GM12873 (cell line): ENCODE measurements around the gene PPP1R9A.

Experiments used
- TF ChIP-seq, protein P1 (sequence below): IDR thresholded peaks from 2 replicates; pipeline ENCODE4 v1.5.1; 2012; ENCODE audit warnings: low read depth, mild to moderate bottlenecking, moderate library complexity, low read length, control low read depth; ENCODE audit not compliant: insufficient read depth; ENCODE audit errors: missing control alignments

The PPP1R9A gene

DNA sequence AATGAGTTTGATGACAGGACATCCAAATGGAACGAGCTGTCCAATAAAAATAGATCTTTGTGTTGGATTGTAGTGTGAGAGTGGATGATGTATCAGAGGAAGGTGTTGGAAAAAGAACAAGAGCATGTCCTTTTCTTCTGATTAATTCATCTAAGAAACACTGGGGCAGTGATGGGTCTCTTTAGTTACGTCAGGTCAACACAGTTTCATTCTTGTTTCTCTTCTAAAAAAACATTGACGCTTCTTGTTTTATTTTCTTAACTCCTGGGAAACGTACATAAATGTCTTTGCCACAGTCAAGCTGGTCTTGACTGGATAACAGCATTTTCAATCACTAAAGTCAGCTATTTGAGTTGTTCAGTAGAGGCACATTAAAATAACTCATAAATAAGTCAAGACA lies 67.0 kb downstream of the PPP1R9A start:
- TF ChIP-seq, protein P1, sequence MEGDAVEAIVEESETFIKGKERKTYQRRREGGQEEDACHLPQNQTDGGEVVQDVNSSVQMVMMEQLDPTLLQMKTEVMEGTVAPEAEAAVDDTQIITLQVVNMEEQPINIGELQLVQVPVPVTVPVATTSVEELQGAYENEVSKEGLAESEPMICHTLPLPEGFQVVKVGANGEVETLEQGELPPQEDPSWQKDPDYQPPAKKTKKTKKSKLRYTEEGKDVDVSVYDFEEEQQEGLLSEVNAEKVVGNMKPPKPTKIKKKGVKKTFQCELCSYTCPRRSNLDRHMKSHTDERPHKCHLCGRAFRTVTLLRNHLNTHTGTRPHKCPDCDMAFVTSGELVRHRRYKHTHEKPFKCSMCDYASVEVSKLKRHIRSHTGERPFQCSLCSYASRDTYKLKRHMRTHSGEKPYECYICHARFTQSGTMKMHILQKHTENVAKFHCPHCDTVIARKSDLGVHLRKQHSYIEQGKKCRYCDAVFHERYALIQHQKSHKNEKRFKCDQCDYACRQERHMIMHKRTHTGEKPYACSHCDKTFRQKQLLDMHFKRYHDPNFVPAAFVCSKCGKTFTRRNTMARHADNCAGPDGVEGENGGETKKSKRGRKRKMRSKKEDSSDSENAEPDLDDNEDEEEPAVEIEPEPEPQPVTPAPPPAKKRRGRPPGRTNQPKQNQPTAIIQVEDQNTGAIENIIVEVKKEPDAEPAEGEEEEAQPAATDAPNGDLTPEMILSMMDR: no peak

DNA sequence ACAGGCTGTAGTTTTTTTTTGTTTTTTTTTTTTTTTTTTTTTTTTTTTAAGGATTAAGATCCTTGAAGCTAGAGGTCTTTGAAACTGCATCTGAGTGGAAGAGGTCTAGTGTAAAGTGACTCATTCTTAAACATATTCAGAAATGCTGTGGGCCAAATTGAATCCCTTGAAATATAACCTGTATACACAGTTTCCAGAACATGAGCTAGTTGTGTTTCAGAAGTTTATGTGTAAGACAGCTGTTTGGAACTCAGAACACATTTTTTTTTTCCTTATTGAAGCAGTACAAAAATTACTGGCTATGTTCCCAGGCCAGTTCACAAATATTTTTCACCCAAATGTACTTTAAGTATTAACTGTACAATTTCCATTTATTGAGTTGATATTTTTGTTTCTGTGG lies 67.9 kb downstream of the PPP1R9A start:
- TF ChIP-seq, protein P1: no peak

DNA sequence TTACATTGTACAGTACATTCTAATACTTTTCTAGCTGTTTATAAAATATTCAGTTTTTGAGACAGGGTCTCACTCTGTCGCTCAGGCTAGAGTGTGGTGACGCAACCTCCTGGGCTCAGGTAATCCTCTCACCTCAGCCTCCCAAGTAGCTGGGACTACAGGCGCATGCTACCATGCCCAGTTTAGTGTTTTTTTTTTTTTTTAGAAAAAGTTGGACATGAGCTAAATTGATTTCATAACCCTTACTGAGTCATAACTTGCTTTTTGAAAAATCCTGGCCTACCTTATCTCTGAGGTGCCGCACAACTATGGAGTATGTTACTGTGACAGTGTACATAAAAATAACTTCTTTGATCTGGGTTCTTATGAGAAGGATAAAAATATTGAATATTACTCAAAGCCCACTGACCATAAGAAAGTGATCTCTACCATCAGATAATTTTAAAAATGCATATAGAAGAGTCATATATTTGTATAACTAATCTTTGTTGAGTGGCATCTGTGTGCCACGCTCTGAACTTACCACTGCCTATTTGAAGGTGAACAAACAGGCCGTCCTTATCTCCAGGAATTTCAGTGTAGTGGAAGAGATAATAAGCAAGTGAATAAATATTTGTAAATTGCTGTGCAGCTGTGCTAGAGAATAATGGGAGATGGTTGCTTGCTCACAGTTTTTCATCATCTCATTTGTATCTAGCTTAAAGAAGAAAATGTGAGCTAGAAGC lies 73.2 kb downstream of the PPP1R9A start:
- TF ChIP-seq, protein P1: no peak

DNA sequence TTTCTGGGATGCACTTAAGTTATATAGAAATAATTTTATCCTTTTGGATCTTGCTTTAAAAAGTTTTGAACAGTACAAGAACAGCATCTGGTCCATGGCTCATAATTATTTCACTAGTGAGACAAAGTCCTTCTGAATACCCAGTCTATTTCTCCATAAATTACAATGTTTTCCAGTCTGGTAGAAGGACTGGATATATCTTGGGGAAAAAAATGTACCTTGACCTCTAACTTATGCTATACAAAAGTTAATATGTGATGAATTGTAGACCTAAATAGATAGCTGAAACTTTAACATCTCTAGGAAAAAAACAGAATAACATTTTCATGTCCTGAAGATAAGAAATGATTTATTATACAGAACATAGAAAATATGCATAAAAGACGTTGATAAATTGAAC lies 88.5 kb downstream of the PPP1R9A start:
- TF ChIP-seq, protein P1: no peak

DNA sequence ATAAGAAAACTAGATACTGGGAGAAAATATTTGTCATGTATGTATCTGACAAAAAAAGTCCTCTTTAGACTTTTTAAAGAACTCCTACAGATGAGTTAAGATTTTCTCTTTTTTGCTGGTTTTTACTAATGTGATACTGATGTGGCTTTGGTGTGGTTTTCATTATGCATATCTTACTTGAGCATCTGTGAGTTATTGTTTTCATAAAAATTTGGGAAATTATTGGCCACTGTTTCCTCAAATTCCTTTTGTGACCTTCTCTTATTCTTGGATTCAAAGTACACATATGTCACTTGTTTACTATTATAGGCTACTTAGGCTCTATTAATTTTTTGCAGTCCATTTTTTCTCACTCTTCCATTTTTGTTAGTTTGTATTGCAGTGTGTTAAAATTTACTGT lies 89.0 kb downstream of the PPP1R9A start:
- TF ChIP-seq, protein P1: no peak

DNA sequence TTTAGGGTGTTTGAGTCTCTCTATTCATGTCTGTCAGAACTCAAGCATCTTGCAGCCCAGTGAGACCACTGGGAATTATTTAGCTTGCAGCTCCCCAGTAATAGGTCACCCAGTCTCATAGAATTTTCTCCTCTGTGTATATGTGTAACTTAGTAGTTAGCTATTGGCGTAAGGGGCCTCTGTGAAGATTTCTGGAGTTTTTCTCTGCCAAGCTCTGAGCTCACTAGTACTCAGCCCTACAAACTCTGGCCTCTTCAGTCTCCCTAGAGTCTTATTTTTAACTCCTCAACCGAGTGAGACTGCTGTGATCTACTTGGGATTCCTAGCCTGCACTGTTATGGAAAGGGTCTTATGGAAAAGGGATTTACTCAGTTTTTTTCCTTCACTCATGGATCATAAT lies 90.2 kb downstream of the PPP1R9A start:
- TF ChIP-seq, protein P1: no peak

DNA sequence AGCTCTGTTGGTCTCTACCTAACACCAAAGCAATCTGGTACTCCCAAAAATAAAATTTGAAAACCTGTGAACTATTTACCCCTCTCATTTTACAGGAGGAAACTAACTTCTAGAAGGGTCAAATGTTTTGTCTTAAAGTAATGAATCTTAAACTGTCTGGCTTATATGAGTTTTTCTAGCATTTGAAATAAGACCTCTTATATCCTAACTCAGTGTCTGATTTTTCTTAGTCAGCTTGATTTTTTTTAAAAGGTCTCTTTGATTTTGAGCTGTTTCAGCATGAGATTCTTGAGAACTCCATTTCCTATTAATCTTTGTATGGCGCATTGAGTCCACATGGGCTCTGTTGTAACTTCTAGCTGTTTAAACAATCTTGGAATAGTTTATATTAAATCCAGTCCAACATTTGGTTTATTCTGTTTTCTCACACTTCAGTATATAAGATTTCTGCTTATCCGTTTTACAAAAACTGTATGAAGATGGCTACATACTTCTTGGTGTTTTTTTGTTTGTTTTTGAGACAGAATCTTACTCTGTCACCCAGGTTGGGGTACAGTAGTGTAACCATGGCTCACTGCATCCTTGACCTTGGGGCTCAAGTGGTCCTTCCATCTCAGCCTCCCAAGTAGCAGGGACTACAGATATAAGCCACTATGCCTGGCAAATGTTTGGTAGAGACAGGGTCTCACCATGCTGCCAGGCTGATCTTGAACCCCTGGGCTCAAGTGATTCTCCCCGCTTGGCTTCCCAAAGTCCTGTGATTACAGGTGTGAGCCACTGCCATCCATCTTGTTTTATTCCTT lies 91.1 kb downstream of the PPP1R9A start:
- TF ChIP-seq, protein P1: no peak
